ENCODE measurements around the gene TXNDC15. TPM values are rescaled to one million over a fixed set of nuclear protein-coding genes. Genes with fewer than 3 reads are reported as not detected.

The TXNDC15 gene
- total and polyA plus RNA-seq, 4 donors: 29.3 to 53.1 (median 44.2) TPM

- no peaks in the 10 kb centered on the region for H3K27me3 ChIP-seq (ENCODE audit: control insufficient read depth in 4 of 4, insufficient read depth in 4 of 4, low read length in 3 of 4)
- no peak overlapping the region for H3K27ac ChIP-seq (ENCODE audit: low read depth in 1 of 2, low read length in 2 of 2)
- H3K4me1 ChIP-seq (ENCODE audit: control insufficient read depth in 4 of 4, insufficient read depth in 4 of 4, low read length in 3 of 4): no peaks in the 10 kb centered on the region
- no peak overlapping the region for H3K9ac ChIP-seq (ENCODE audit: low read depth in 1 of 2, low read length in 2 of 2)
- WGBS: 91% methylated on average over 5 of the region's 5 CpGs
- no peaks in the 10 kb centered on the region for H3K36me3 ChIP-seq (ENCODE audit: control insufficient read depth in 4 of 4, insufficient read depth in 3 of 4, low read depth in 1 of 4, low read length in 3 of 4)
- peaks cover 0 to under 1% (median 0%) of the 10 kb centered on the region in 4 donors for H3K9me3 ChIP-seq (ENCODE audit: control insufficient read depth in 4 of 4, low read length in 3 of 4)
- H3K4me3 ChIP-seq (ENCODE audit: low read depth in 1 of 3, low read length in 3 of 3): no peak overlapping the region
- DNase-seq (ENCODE audit: low spot score): no peak
- TF ChIP-seq MAX (IDR thresholded peaks at IDR 0.05): no peak
- no peak for TF ChIP-seq FOXA1 (IDR thresholded peaks at IDR 0.05)
- TF ChIP-seq YY1 (IDR thresholded peaks at IDR 0.05): no peak
- no peak for TF ChIP-seq JUND (IDR thresholded peaks at IDR 0.05)
- TF ChIP-seq ZBTB33 (IDR thresholded peaks at IDR 0.05): no peak
- no peak for TF ChIP-seq SP1 (IDR thresholded peaks at IDR 0.05)
- TF ChIP-seq HNF4G (IDR thresholded peaks at IDR 0.05): no peak
- no peak for TF ChIP-seq RXRA (IDR thresholded peaks at IDR 0.05)
- no peak for TF ChIP-seq HNF4A (conservative IDR thresholded peaks at IDR 0.05)
- TF ChIP-seq NR2F2 (IDR thresholded peaks at IDR 0.05): no peak
- TF ChIP-seq RAD21 (IDR thresholded peaks at IDR 0.05): no peak
- TF ChIP-seq CTCF (IDR thresholded peaks at IDR 0.05; ENCODE audit: low read depth, low read length, missing input control): no peak
- TF ChIP-seq GABPA (IDR thresholded peaks at IDR 0.05 in 1 of 2, conservative IDR thresholded peaks at IDR 0.05 in 1 of 2): no peak
- TF ChIP-seq FOXA2 (IDR thresholded peaks at IDR 0.05): no peak
- TF ChIP-seq TAF1 (conservative IDR thresholded peaks at IDR 0.05): no peak
- TF ChIP-seq REST (IDR thresholded peaks at IDR 0.05): no peak
- TF ChIP-seq EGR1 (IDR thresholded peaks at IDR 0.05; ENCODE audit: low read depth in 2 of 2): no peak
- TF ChIP-seq ATF3 (IDR thresholded peaks at IDR 0.05): no peak
Observed at GRCh38 chr5:134949316-134949715, 75.1 kb downstream of the TXNDC15 start.

Small RNA genes within 50 kb of the gene (small RNA-seq; reads per million reads assigned to genes)
- gene MIR4461: not detected
- not detected for gene MTND3P25
- not detected for gene MTND4LP30

Other genes with a start within 250 kb of the TXNDC15 start
- 100 to 1,000 TPM in 1 of 2 donors, 10 to 100 TPM in 1; 36.6 to 212 TPM for gene SAR1B, start 241.5 kb upstream of the TXNDC15 start, total RNA-seq
- 100 to 1,000 TPM in 1 of 2 donors, 10 to 100 TPM in 1; 75.5 to 116 TPM for gene SAR1B, start 241.5 kb upstream of the TXNDC15 start, polyA plus RNA-seq
- gene SEC24A, start 225.6 kb upstream of the TXNDC15 start, total RNA-seq: 10 to 100 TPM; 21.0 to 46.6 TPM
- gene SEC24A, start 225.6 kb upstream of the TXNDC15 start, polyA plus RNA-seq: 10 to 100 TPM; 10.1 to 16.7 TPM
- 1 to 10 TPM; 5.2 to 9.2 TPM for gene CAMLG, start 135.8 kb upstream of the TXNDC15 start, total RNA-seq
- 10 to 100 TPM; 10.3 to 17.0 TPM for gene CAMLG, start 135.8 kb upstream of the TXNDC15 start, polyA plus RNA-seq
- gene DDX46, start 115.6 kb upstream of the TXNDC15 start, total RNA-seq: 10 to 100 TPM; 16.3 to 24.3 TPM
- 10 to 100 TPM; 11.2 to 15.7 TPM for gene DDX46, start 115.6 kb upstream of the TXNDC15 start, polyA plus RNA-seq
- gene C5orf24, start 28.4 kb upstream of the TXNDC15 start, total RNA-seq: 10 to 100 TPM; 21.5 to 48.9 TPM
- gene C5orf24, start 28.4 kb upstream of the TXNDC15 start, polyA plus RNA-seq: 10 to 100 TPM; 14.5 to 25.3 TPM
- gene PCBD2, start 30.8 kb downstream of the TXNDC15 start, total RNA-seq: 10 to 100 TPM in 1 of 2 donors, 1 to 10 TPM in 1; 8.3 to 12.4 TPM
- 10 to 100 TPM in 1 of 2 donors, 1 to 10 TPM in 1; 5.9 to 12.8 TPM for gene PCBD2, start 30.8 kb downstream of the TXNDC15 start, polyA plus RNA-seq
- gene CATSPER3, start 93.5 kb downstream of the TXNDC15 start, total RNA-seq: under 1 TPM; 0.28 to 0.33 TPM
- gene CATSPER3, start 93.5 kb downstream of the TXNDC15 start, polyA plus RNA-seq: under 1 TPM; 0.35 to 0.37 TPM
- not detected for gene PITX1, start 159.9 kb downstream of the TXNDC15 start, total RNA-seq
- under 1 TPM in 1 of 2 donors, not detected in 1; 0.02 TPM for gene PITX1, start 159.9 kb downstream of the TXNDC15 start, polyA plus RNA-seq

All from liver (tissue), 10 donors.